Right lobe of liver (tissue), 6 donors: ENCODE results near the gene PLK5. TPM values are rescaled to one million over a fixed set of nuclear protein-coding genes. Genes with fewer than 3 reads are reported as not detected.
"Not testable (repeated sequence)": the region's sequence is repeated elsewhere in the genome, so short reads cannot be mapped to it uniquely, and the experiment has no call there.

Experiments
- ATAC-seq, 4 donors: fragments of 200-7000 bp; cut with Tn5 transposase; one replicate each; pipeline ENCODE4 v1.9.1; 2020; ENCODE audit warnings: mild to moderate bottlenecking in 4 of 4, moderate library complexity in 4 of 4
- DNase-seq, 3 donors: peaks; one replicate each; pipeline ENCODE4 v3.0.0-alpha.2; 2020
- H3K27ac ChIP-seq, 3 donors: fragments of 200-600 bp; one replicate each; pipeline ENCODE4 v1.8.0; 2022
- H3K27me3 ChIP-seq, 2 donors: fragments of 200-600 bp; one replicate each; pipeline ENCODE4 v1.8.0; 2022
- H3K36me3 ChIP-seq, 4 donors: fragments of 200-600 bp; sonication (generic) in 1 of 4; one replicate each; pipeline versions ENCODE4 v1.5.1 to v1.8.0; 2017 to 2022; ENCODE audit warnings: control low read depth in 1 of 4
- H3K4me1 ChIP-seq, 4 donors: fragments of 200-600 bp; sonication (generic) in 1 of 4; one replicate each; pipeline versions ENCODE4 v1.5.1 to v1.8.0; 2017 to 2022; ENCODE audit warnings: control low read depth in 1 of 4
- H3K4me3 ChIP-seq, 3 donors: fragments of 200-600 bp; one replicate each; pipeline ENCODE4 v1.8.0; 2022
- H3K9me3 ChIP-seq, 4 donors: fragments of 200-600 bp; sonication (generic) in 1 of 4; one replicate each; pipeline versions ENCODE4 v1.5.1 to v1.8.0; 2017 to 2022; ENCODE audit warnings: control low read depth in 1 of 4
- POLR2A ChIP-seq: fragments of 450-650 bp; IDR thresholded peaks from one replicate; pipeline ENCODE4 v1.6.1; 2017; ENCODE audit warnings: antibody characterized with exemption, mild to moderate bottlenecking
- WGBS: methylation state at CpG from one replicate; pipeline ENCODE4 v1.1.6; 2018; ENCODE audit warnings: low coverage, low lambda C conversion rate; ENCODE audit not compliant: insufficient coverage; ENCODE audit errors: missing lambda C conversion rate; 5-methylcytosine and 5-hydroxymethylcytosine counted together
- intact Hi-C, 2 donors: fragments of 100-400 bp; cut with DNase I; formaldehyde crosslinking; loops; one replicate each; pipeline versions ENCODE4 v1.11.2 to v1.14.1; 2022
- long read RNA-seq: library from polyadenylated mRNA; unstranded; transcript quantifications from one replicate; pipeline ENCODE4 v2.0.0, GENCODE V29; 2019
- total RNA-seq, 6 experiments: library from RNA; depleted of rRNA in 2 of 6; stranded (reverse); fragments of >200 nt in 2 of 6; fragmentation: NEBNext Ultra II Directional in 3 of 6; extraction: Animal tissue kit (Norgen Biotek cat#: 25700) in 3 of 6; gene quantifications; one replicate each; pipeline versions ENCODE4 v1.1.0 to v1.2.4, GENCODE V29; 2016 to 2023
- TF ChIP-seq, protein P1 (sequence below), 4 donors: fragments of 200-600 bp in 3 of 4; fragments of 450-650 bp in 1 of 4; IDR thresholded peaks; one replicate each; pipeline versions ENCODE4 v1.5.1 to v1.8.0; 2016 to 2022; ENCODE audit warnings: antibody characterized with exemption in 4 of 4, mild to moderate bottlenecking in 2 of 4
- donor health status: DM: no; HTN: yes; CAD: no.
- donor health status: DM: no; HTN: no; CAD: no.
- donor health status: DM: no; HTN: no; CAD: no.
- donor health status: DM: no; HTN: yes; CAD: no.
- donor health status: DM: no; HTN: yes; CAD: no.

Gene PLK5
- not detected for total RNA-seq
- long read RNA-seq, result 0 reads

GRCh38 chr19:1523412-1524286 lies at the start of gene PLK5:
Gene PLK5 (plus strand): TSS chr19:1524077. CDS start chr19:1526997, 2,920 bp downstream.
- DNase-seq (no peak), ATAC-seq (no peak)
- H3K4me1 ChIP-seq, result no peaks in the 10 kb centered on the region
- WGBS, result 35% methylated on average over 6 of the region's 92 CpGs
- no peaks in the 10 kb centered on the region for H3K27me3 ChIP-seq
- no peak for TF ChIP-seq POLR2A
- TF ChIP-seq, protein P1, sequence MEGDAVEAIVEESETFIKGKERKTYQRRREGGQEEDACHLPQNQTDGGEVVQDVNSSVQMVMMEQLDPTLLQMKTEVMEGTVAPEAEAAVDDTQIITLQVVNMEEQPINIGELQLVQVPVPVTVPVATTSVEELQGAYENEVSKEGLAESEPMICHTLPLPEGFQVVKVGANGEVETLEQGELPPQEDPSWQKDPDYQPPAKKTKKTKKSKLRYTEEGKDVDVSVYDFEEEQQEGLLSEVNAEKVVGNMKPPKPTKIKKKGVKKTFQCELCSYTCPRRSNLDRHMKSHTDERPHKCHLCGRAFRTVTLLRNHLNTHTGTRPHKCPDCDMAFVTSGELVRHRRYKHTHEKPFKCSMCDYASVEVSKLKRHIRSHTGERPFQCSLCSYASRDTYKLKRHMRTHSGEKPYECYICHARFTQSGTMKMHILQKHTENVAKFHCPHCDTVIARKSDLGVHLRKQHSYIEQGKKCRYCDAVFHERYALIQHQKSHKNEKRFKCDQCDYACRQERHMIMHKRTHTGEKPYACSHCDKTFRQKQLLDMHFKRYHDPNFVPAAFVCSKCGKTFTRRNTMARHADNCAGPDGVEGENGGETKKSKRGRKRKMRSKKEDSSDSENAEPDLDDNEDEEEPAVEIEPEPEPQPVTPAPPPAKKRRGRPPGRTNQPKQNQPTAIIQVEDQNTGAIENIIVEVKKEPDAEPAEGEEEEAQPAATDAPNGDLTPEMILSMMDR (IDR thresholded peaks at IDR 0.05), result no peak
- intact Hi-C loops, result no loop called here
- no peak within 1 kb of the TSS for H3K27ac ChIP-seq
- H3K9me3 ChIP-seq, result no peaks in the 10 kb centered on the region
- H3K36me3 ChIP-seq, result no peaks in the 10 kb centered on the region
- no peak within 1 kb of the TSS for H3K4me3 ChIP-seq

DNA sequence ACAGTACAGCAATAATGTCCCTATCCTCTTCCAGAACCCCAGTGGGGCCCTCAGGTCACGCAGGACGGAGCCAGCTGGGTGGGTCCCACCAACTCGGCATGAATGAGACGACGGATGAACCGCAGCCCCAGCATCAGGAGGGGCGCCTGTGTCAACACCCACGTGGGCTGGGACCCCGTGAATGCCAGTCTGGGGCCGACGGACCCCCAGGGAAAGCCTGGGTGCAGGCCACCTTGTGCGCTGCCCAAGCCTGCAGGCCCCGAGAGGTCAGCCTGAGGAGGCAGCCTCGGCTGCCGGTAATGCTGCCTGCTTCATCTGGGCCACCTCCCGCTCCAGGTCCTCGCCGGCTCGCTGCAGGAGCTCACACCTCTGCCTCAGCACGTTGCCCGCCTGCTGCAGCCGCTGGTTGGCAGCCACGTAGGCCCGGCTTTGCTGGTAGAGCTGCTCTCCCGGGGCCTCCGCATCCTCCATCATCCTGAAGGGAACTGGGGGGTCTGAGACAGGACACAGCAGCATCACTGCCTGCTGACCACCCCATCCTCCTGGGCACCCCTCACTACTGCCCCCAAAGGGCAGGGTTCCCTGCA lies 49.0 kb upstream of the PLK5 start:
- Histone ChIP-seq H3K36me3 (no peaks in the 10 kb centered on the region), H3K4me1 (peaks cover 0 to 26% (median 13%) of the 10 kb centered on the region in 4 donors), H3K27me3 (peaks cover 0 to 18% of the 10 kb centered on the region in 2 donors), H3K4me3 (no peak overlapping the region), H3K27ac (no peak overlapping the region), H3K9me3 (no peaks in the 10 kb centered on the region)
- WGBS, result no CpG with 5 or more reads among the region's 26 CpGs
- DNase-seq (no peak), ATAC-seq (no peak)
- intact Hi-C loops, result no loop called here
- TF ChIP-seq, protein P1 (IDR thresholded peaks at IDR 0.05), result no peak
- TF ChIP-seq POLR2A, result no peak

DNA sequence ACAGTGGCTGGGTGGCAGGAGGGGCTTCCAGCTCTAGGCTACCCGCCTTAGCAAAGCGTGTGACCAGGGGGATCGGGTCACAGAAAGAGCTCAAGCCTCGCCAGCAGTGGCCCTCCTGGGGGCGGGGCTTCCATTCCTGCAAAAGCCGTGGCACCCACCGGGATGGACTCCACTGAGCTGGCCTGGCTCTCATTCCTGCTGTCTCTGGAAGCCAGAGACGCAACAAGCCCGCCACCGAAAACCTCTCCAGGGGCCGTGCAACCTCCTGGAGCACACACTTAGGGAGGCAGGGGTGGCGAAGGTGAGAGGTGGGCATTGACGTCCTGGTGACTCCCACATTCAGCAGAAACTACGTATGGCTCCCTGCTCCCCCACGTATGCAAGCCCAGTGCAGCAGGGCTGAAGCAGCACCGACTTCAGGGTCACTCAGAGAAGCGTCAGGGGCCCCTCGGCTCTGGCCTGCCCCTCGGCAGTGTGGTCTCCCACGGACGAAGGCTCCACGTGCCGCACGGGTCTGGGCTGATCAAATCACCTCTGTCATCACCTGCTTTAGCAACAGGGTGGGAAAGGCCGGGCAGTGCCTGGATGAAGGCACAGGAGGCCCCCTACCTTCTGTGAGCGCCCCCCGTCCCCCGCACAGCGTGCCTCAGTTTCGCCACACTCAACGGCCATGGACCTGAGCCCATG lies 48.0 kb upstream of the PLK5 start:
- TF ChIP-seq, protein P1 (IDR thresholded peaks at IDR 0.05), result no peak
- no peak for TF ChIP-seq POLR2A
- WGBS, result 80% methylated on average over 1 of the region's 31 CpGs
- intact Hi-C loops, result no loop called here
- peaks cover 0 to 16% (median 7%) of the 10 kb centered on the region in 4 donors for H3K4me1 ChIP-seq
- peaks cover 0 to 9% of the 10 kb centered on the region in 2 donors for H3K27me3 ChIP-seq
- no peaks in the 10 kb centered on the region for H3K9me3 ChIP-seq
- DNase-seq (no peak), ATAC-seq (no peak)
- H3K4me3 ChIP-seq, result no peak overlapping the region
- H3K36me3 ChIP-seq, result no peaks in the 10 kb centered on the region
- H3K27ac ChIP-seq, result no peak overlapping the region

GRCh38 chr19:1477056-1477455 lies 46.8 kb upstream of the PLK5 start:
- H3K27me3 ChIP-seq, H3K4me3 ChIP-seq, H3K4me1 ChIP-seq, H3K27ac ChIP-seq, DNase-seq, H3K36me3 ChIP-seq, intact Hi-C loops, ATAC-seq, H3K9me3 ChIP-seq: not testable (repeated sequence)
- 80% methylated on average over 8 of the region's 9 CpGs for WGBS
